NK-92 (cell line): ENCODE results near the gene ATP1A2.

Source experiments
- DNase-seq: peaks from one replicate; lab custom pipeline; 2025; ENCODE audit not compliant: unreplicated experiment; lab: John Stamatoyannopoulos, UW

ATP1A2 gene

DNA sequence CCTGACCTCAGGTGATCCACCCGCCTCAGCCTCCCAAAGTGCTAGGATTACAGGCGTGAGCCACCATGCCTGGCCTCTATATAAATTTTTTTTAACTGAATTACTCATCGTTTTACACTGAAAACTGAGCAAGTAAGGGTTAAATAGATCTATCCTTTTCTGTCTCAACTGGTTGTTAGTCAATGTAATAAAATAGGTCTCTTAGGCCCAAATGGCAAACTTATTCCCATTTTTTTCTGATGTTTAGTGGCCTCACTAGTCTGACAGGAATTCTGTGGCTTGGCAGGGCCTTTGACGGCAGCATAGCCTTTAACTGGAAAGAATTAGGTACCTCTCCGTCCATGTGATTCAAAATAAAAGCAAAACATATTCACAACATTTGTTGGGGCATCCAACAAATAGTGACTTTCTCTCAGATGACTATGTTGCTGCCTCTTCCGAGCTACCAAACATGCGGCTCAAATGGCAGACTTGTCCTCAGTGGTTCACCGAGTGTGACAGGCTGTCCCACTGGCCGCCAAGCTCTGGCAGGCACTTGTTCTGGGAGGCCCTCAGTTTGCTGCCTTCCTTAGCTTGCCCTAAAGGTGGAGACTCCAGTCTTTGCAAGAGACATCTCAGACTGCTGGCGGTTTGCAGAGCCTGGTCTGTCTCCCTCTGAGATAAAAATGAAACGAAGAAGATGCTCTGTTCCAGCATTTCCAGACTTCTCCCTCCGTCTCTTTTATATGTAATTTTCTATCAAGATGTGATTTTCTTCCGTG, 53.2 kb downstream of the ATP1A2 start:
- DNase-seq = no peak

DNA sequence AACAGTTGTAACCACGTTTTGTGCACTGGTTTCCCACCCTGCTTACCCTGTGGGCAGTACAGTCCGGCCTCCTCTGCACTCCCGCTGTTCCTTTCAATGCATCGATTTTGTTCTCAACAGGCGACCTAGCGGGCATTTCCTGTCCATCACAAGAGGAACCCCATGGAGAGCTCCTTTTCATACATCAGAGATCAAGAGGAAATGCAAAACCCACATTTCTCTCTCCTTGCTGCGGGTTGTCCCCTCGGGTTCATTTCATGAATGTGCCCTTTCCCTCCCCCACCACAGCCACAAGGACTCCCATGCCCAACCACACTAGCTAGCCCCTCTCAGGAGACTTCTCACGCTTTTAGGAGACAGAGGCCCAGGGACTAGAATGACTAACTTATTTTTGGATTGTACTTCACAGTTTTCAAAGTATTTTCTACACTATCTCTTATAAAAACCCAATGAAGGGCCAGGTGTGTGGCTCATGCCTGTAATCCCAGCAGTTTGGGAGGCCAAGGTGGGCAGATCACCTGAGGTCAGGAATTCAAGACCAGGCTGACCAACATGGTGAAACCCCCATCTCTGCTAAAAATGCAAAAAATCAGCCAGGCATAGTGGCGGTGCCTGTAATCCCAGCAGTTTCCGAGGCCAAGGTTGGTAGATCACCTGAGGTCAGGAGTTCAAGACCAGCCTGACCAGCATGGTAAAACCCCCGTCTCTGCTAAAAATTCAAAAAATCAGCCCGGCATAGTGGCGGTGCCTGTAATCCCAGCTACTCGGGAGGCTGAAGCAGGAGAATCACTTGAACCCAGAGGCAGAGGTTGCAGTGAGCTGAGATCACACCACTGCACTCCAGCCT, 54.2 kb downstream of the ATP1A2 start:
- DNase-seq = no peak

DNA sequence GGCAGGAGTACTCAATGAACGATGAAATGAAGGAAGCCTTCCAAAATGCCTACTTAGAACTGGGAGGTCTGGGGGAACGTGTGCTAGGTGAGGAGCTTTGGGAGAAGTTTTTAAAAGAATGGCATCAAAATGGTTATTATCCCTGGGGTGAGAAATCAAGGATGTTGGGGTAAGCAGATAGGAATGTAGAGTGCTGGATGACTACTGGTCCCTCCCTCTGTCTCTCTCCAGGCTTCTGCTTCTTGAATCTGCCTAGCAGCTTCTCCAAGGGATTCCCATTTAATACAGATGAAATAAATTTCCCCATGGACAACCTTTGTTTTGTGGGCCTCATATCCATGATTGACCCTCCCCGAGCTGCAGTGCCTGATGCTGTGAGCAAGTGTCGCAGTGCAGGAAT, 55.8 kb downstream of the ATP1A2 start:
- no peak for DNase-seq

DNA sequence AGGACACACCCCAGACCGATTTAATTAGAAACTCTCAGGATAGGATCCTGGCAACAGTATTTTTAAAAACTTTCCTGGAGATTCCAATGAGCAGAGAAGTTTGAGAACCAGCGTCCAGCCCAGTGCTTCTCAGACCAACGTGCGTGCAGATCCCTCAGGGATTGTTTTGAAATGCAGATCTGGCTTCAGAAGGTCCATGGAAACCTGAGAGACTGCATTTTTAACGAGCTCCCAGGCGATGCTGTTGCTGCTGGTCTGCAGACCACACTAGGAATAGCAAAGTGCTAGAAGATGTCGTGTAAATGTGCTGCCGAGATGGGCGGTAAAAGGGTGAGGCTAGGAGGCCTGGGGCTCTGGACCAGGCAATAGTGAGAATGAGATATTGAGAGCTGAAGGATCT, 56.4 kb downstream of the ATP1A2 start:
- no peak for DNase-seq

DNA sequence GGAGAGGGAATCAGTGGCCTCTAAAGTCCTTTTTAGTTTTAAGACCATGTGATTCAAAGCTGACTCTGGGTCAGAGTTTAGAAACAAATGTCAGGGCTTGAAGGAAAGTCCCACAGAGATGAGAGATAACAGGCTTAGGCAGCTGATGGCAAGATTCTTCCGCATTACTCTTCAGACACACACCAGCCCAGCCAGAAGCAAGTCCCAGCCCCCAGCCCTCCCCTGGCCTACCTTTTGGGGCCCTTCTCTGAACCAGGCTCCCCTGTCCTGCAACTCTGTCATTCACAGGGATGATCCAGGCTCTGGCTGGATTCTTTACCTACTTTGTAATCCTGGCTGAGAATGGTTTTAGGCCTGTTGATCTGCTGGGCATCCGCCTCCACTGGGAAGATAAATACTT, 61.7 kb downstream of the ATP1A2 start:
- no peak for DNase-seq

DNA sequence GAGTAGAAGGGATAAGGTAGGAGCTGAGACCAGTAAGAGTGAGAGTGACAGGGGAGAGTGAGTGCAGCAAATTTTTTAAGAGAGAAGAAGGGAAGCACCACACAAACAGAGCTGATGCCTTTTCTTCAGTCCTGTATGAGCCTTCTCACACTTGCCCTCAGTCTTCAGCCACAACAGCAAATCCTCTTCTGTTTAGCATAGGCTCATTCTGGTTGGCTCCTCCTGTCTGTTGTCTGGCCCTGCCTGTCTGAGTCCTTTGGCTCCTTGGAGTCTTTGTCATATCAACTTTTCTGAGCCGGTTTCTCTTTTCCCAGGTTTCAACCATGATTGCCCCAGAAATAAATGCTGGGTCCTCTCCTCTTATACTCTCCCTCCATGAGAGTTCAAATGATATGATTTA, 62.1 kb downstream of the ATP1A2 start:
- DNase-seq = no peak

DNA sequence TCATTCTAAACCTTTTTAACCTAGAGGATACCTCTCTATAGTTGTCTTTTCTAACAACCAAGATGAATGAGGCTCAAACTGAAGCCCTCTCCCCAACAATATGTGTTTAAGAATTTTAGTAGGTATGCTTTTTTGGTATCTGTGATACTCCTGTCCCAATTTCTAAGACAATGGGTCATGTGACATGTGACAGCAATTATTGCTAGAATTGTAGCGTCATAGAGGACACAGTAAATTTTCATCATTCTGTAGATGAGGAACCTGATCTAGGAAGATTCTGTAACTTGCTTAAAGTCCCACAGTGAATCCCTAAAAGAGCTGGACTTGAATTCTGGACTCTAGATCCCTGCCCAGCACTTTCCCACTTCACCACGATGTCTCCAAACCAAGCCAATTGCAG, 63.2 kb downstream of the ATP1A2 start:
- no peak for DNase-seq

DNA sequence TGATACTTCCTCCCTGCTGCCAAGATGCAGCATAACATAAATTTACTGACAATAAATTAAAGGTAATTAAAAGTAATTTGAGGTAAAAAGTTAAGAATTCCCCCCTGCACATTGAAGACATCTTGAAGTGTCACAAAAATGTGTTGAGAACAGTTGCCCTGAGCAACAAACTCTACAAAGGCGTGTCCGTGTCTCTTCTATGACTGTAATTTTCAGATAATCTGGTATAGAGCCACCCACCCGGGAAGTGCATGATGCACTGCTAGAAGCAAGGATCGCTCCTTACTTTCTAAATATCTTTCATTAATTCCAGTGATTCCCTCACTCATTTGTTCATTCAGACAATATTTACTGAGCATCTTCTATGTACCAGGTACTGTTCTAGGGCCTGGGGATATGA, 63.8 kb downstream of the ATP1A2 start:
- no peak for DNase-seq

DNA sequence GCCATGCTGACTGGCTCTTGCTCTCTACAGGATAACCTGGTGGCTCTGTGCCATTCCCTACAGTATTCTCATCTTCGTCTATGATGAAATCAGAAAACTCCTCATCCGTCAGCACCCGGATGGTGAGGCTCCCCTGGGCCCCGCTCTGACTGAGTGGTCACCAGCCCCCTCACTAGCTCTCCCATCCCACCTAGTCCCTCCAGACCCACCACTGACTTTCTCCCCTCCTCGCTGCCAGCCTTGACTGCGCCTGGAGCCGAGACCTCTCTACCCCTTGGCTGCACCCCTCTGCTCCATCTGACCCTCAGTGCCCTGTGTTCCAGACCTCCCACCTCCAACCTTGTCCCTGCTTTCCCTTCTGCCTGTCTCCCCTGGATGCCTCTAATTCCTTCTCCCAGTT, 70.7 kb downstream of the ATP1A2 start:
- DNase-seq = no peak

DNA sequence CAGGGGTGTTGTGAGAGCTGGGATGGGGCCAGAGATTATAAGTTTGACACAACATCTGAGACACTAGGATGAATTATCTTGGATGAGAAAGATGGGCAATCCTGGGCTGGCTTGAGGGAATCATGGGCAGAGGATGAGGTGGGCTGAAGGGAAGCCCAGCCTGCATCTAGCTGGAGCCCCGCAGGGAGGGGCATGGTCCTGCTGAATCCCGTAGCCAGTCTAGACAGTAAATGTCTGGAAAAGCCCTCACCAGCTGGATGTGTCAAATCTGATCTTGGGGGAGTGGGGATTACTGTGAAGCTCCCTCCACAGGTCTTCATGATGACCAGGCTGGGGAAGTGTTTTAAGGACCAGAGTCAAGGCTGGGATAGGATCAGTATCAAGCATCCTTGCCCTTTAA, 71.2 kb downstream of the ATP1A2 start:
- no peak for DNase-seq

DNA sequence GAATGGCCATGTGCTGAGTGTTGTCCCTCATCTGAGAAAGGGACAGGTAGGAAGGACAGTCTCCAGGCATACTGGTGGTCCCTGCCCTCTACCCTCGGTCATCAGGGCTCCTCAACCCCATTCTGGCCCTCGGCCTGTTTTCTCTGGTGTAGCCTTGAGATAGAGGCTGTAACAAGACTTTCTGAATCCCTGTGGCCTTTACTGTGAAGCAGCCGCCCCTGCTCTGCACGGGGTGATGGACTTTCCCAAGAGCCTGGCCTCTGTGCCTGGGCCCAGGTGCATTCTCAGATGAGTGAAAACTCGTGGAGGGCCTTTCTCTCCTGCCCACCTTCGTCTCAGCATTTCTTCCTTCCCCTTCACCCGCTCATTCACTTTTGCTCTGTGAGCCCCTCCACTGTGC, 71.8 kb downstream of the ATP1A2 start:
- no peak for DNase-seq

DNA sequence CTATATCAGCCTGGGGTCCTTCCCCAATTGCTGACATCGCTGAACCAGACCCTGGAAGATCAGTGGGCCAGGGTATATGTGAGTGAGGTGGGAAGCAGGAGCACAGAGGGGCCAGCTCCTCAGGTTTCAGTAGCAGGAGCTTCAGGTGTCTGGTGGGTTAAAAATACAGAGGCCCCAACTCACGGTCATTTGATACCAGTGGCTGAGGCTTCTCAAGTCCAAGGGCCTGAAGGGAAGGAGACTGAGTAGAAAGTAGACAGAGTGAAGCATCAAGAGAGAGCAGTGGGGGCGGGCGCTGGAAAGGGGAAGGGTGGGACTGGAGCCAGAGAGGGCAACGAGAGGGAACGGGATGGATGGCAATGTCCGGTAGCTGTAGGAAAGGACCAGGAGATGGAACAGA, 72.8 kb downstream of the ATP1A2 start:
- DNase-seq = no peak

DNA sequence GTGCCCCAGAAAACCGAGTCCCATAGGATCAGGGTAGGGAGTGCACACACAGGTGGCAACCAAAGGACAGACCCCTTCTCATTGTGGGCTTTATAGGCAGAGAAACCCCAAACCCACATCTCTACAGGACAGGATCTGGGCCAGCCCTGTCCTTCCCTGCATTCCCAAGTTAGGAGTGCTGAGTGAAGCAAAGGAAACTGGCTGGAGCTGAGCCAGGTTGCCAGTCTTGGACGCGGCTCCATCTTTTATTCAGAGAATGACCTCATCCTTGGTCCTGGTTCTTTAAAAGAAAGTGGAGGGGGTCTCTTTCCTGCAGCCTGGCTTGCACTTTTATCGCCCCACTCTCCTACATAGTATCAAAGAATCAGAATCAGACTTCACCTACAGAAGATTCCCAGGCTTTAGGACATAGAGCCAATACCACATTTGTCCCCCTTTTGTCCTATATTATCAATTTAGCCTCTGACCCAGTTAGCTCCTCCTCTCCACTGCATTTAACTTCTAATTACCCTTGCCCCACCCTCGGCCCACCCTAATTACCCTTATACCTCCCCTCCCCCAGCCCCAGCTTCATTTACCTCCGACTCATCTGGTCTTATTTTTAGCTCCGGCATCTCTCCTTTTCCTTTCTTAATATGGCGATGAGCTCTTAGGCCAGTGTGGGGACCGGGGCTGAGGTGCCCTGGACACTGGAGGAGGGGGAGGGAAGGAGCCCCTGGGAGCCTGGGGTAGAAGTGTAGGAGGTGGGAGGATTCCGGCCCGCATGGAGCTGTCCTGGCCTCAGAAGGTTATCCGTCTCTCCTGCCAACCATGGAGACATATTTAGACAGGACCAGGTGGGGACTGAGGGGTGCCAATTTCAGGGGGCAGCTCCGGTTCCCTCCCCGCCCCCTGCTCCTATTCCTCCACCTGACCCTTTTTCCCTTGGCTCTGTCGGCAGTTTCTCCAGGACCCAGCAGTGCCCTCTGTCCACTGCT, 74.4 kb downstream of the ATP1A2 start, which contains the start of gene CASQ1:
Gene CASQ1 (plus strand): TSS at position 927 of the 977 bp plus-strand sequence. CDS start 177 bp downstream, outside the sequence.
- DNase-seq = no peak

DNA sequence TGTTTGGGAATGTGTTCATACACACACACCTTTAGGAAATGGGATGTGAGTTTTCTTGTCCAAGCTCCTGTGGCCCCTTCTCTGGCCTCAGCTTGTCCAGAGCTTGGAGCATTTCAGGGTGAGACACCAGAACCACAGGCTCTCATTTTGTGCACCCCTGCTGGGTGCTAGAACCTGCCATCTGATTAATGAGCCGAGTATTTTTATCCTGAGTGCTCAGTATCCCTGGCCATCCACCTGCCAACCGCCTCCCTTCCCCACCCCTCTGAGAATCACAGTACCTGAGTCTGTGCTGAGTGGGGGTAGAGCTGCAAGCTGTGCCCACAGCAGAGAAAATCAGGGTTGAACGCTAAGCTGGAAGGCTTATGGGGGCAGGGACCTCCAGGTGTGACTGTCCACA, 76.2 kb downstream of the ATP1A2 start:
- no peak for DNase-seq

DNA sequence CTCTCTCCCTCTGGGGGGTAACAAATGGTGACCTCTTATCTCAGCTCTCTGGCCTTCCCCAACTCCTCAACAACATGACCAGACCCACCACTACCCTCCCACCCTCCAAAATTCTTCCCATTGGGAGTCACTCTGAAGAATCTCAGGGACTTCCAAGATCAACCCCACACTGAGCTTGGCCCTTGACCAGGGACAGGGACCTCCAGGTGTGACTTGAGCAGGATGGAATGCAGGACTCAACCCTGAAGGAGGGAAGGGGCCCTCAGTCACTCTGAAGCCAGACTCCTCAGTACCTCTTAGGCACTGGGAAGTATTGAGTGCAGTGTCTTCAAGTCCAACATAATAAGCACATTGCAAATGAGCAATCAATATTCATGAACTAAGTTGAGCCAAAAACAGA, 76.7 kb downstream of the ATP1A2 start:
- no peak for DNase-seq
